ENCODE data around the gene CDH19.

The CDH19 gene

GRCh38 chr18:66632756-66633155 is 28.9 kb upstream of the CDH19 start:
- Histone ChIP-seq H3K4me3 (ENCODE audit: low read length) (no peak overlapping the region), H3K36me3 (replicated peaks; ENCODE audit: low read depth, low read length) (no peaks in the 10 kb centered on the region), H3K9me3 (ENCODE audit: insufficient read depth, low read length) (no peaks in the 10 kb centered on the region), H2AFZ (ENCODE audit: low read depth, low read length) (no peak overlapping the region), H3K27ac (ENCODE audit: low read length) (no peak overlapping the region), H3K4me2 (ENCODE audit: low read length) (no peak overlapping the region), H3K4me1 (ENCODE audit: low read length) (no peaks in the 10 kb centered on the region), H3K79me2 (ENCODE audit: low read length) (no peaks in the 10 kb centered on the region), H3K27me3 (ENCODE audit: low read depth, low read length) (no peaks in the 10 kb centered on the region), H3K9ac (ENCODE audit: low read length) (no peak overlapping the region), H4K20me1 (ENCODE audit: insufficient read depth, low read length) (no peaks in the 10 kb centered on the region)
- no peak for TF ChIP-seq CTCF (IDR thresholded peaks at IDR 0.05; ENCODE audit: low read depth, low read length)
- no peak for TF ChIP-seq EZH2phosphoT487 (IDR thresholded peaks at IDR 0.05; ENCODE audit: low read depth)

GRCh38 chr18:66630831-66631230 is 26.9 kb upstream of the CDH19 start:
- Histone ChIP-seq H3K9me3 (ENCODE audit: insufficient read depth, low read length) (no peaks in the 10 kb centered on the region), H3K9ac (ENCODE audit: low read length) (no peak overlapping the region), H3K4me1 (ENCODE audit: low read length) (no peaks in the 10 kb centered on the region), H2AFZ (ENCODE audit: low read depth, low read length) (no peak overlapping the region), H3K27me3 (ENCODE audit: low read depth, low read length) (no peaks in the 10 kb centered on the region), H3K4me3 (ENCODE audit: low read length) (no peak overlapping the region), H3K36me3 (replicated peaks; ENCODE audit: low read depth, low read length) (no peaks in the 10 kb centered on the region), H3K79me2 (ENCODE audit: low read length) (no peaks in the 10 kb centered on the region), H4K20me1 (ENCODE audit: insufficient read depth, low read length) (no peaks in the 10 kb centered on the region), H3K4me2 (ENCODE audit: low read length) (no peak overlapping the region), H3K27ac (ENCODE audit: low read length) (no peak overlapping the region)
- TF ChIP-seq EZH2phosphoT487 (IDR thresholded peaks at IDR 0.05; ENCODE audit: low read depth), result no peak
- no peak for TF ChIP-seq CTCF (IDR thresholded peaks at IDR 0.05; ENCODE audit: low read depth, low read length)

DNA sequence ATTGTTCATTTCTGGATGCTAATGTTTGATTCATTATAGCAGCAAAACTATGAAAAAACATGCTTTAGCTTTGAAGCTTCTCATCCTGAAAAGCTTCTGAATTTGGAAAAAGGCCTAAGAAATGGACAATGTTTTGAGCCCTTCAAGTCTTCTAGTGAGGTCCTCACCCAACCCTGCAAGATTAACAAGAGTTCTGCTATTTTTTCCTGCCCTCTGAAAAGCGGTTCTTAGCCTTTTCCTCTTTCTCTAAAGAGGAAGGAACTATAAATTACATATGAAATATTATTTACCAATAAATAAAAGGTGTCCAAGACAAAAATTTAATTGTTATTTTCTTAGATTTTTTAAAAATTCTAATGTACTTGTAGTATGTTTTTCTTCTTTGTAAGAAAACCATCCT is 19.9 kb upstream of the CDH19 start:
- H3K9ac ChIP-seq (ENCODE audit: low read length), result no peak overlapping the region
- TF ChIP-seq EZH2phosphoT487 (IDR thresholded peaks at IDR 0.05; ENCODE audit: low read depth), result no peak
- no peak for TF ChIP-seq CTCF (IDR thresholded peaks at IDR 0.05; ENCODE audit: low read depth, low read length)
- no peaks in the 10 kb centered on the region for H3K79me2 ChIP-seq (ENCODE audit: low read length)
- no peaks in the 10 kb centered on the region for H3K27me3 ChIP-seq (ENCODE audit: low read depth, low read length)
- no peaks in the 10 kb centered on the region for H3K9me3 ChIP-seq (ENCODE audit: insufficient read depth, low read length)
- no peak overlapping the region for H3K4me2 ChIP-seq (ENCODE audit: low read length)
- no peak overlapping the region for H3K27ac ChIP-seq (ENCODE audit: low read length)
- peaks cover 6% of the 10 kb centered on the region for H3K4me1 ChIP-seq (ENCODE audit: low read length)
- H4K20me1 ChIP-seq (ENCODE audit: insufficient read depth, low read length), result no peaks in the 10 kb centered on the region
- H3K36me3 ChIP-seq (replicated peaks; ENCODE audit: low read depth, low read length), result no peaks in the 10 kb centered on the region
- no peak overlapping the region for H3K4me3 ChIP-seq (ENCODE audit: low read length)
- H2AFZ ChIP-seq (ENCODE audit: low read depth, low read length), result no peak overlapping the region

DNA sequence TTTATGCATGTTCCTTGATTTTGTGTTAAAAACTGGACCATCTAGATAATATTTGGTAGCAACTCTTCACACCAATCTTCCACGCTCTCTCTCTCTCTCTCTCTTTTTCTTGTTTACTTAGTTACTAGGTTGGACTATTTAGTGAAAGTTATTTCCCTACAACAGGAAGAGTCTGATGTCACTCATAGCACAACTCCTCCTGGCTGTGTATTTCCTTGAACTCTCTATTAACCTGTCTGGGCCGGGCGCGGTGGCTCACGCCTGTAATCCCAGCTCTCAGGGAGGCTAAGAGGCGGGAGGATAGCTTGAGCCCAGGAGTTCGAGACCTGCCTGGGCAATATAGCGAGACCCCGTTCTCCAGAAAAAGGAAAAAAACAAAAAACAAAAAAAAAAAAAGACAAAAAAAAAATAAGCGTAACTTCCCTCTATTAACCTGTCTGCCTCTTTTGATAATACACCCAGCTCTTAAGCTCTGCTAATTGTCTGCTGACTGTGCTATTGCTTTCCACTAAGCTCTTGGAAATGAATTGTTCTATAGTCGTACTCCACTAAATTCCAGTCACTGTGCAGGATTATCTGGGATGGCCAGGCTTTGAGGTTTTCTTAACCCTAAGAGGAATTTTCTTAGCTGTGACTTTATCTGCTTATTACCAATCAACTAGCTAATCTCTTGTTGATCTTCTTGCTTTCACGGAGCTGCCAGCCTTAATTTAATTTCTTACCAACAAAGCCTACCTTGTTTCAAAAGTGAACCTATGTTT is 18.1 kb upstream of the CDH19 start:
- Histone ChIP-seq H3K27ac (ENCODE audit: low read length) (no peak overlapping the region), H3K4me3 (ENCODE audit: low read length) (no peak overlapping the region), H3K9me3 (ENCODE audit: insufficient read depth, low read length) (no peaks in the 10 kb centered on the region), H3K27me3 (ENCODE audit: low read depth, low read length) (no peaks in the 10 kb centered on the region), H3K9ac (ENCODE audit: low read length) (no peak overlapping the region), H2AFZ (ENCODE audit: low read depth, low read length) (0 out of 2 replicates have a peak overlapping the region, but pooled peaks have one; percentile 5), H3K79me2 (ENCODE audit: low read length) (no peaks in the 10 kb centered on the region), H3K36me3 (replicated peaks; ENCODE audit: low read depth, low read length) (no peaks in the 10 kb centered on the region), H4K20me1 (ENCODE audit: insufficient read depth, low read length) (no peaks in the 10 kb centered on the region), H3K4me2 (ENCODE audit: low read length) (no peak overlapping the region), H3K4me1 (ENCODE audit: low read length) (peaks cover 6% of the 10 kb centered on the region)
- no peak for TF ChIP-seq EZH2phosphoT487 (IDR thresholded peaks at IDR 0.05; ENCODE audit: low read depth)
- TF ChIP-seq CTCF (IDR thresholded peaks at IDR 0.05; ENCODE audit: low read depth, low read length), result no peak
